Uterus (tissue), 4 donors: ENCODE results near the gene OTX2. TPM values are rescaled to one million over a fixed set of nuclear protein-coding genes. Genes with fewer than 3 reads are reported as not detected.

Experiments used
- DNase-seq, 2 donors: peaks; one replicate each; pipeline ENCODE4 v3.0.0-alpha.2; 2019 to 2020
- H3K27ac ChIP-seq, 2 donors: fragments of 200-600 bp; sonication (generic); 1 replicate in 1 of 2; 2 replicates in 1 of 2; pipeline ENCODE4 v1.5.1; 2016 to 2018
- H3K27me3 ChIP-seq, 2 donors: fragments of 200-600 bp; sonication (generic); one replicate each; pipeline ENCODE4 v1.5.1; 2018 to 2019; ENCODE audit warnings: control low read depth in 1 of 2
- H3K36me3 ChIP-seq, 2 donors: fragments of 200-600 bp; sonication (generic); one replicate each; pipeline ENCODE4 v1.5.1; 2019; ENCODE audit warnings: control low read depth in 1 of 2
- H3K4me1 ChIP-seq, 2 donors: fragments of 200-600 bp; sonication (generic); one replicate each; pipeline ENCODE4 v1.5.1; 2018 to 2019; ENCODE audit warnings: control low read depth in 1 of 2
- H3K4me3 ChIP-seq, 2 donors: fragments of 200-600 bp; sonication (generic); 1 replicate in 1 of 2; 2 replicates in 1 of 2; pipeline ENCODE4 v1.5.1; 2018 to 2019; ENCODE audit warnings: mild to moderate bottlenecking in 1 of 2
- H3K9me3 ChIP-seq, 2 donors: fragments of 200-600 bp; sonication (generic); one replicate each; pipeline ENCODE4 v1.5.1; 2019; ENCODE audit warnings: control low read depth in 1 of 2
- CTCF ChIP-seq, 4 experiments: fragments of 200-600 bp in 2 of 4; fragments of 450-650 bp in 2 of 4; sonication (generic) in 2 of 4; IDR thresholded peaks; one replicate each; pipeline ENCODE4 v1.5.1; 2016 to 2019; ENCODE audit warnings: antibody characterized with exemption in 4 of 4, mild to moderate bottlenecking in 2 of 4, moderate library complexity in 1 of 4
- POLR2A ChIP-seq, 2 donors: fragments of 450-650 bp; IDR thresholded peaks; one replicate each; pipeline ENCODE4 v1.6.1; 2016; ENCODE audit warnings: antibody characterized with exemption in 2 of 2, mild to moderate bottlenecking in 1 of 2, moderate library complexity in 1 of 2
- intact Hi-C: fragments of 100-400 bp; cut with DNase I; formaldehyde crosslinking; loops from one replicate; pipeline ENCODE4 v1.15.1; 2023; ENCODE audit warnings: low total_unique reads
- total RNA-seq, 4 donors: library from RNA; depleted of rRNA in 3 of 4; stranded (reverse); fragments of >200 nt in 3 of 4; gene quantifications; one replicate each; pipeline versions ENCODE4 v1.1.0 to v1.2.4, GENCODE V29; 2014 to 2023
- donor health status: DM: yes; HTN: yes; CAD: no.

The OTX2 gene
- not detected for total RNA-seq

GRCh38 chr14:56810147-56810719, at the start of gene OTX2:
Gene OTX2, minus strand, starts transcription at chr14:56810479. Its CDS starts 5,023 bp downstream, at chr14:56805456.
- DNase-seq, result no peak
- TF ChIP-seq CTCF (IDR thresholded peaks at IDR 0.05) (no peak), POLR2A (IDR thresholded peaks at IDR 0.05) (no peak)
- Histone ChIP-seq H3K27ac (no peak within 1 kb of the TSS), H3K27me3 (peaks cover 9 to 84% of the 10 kb centered on the region in 2 donors), H3K4me3 (no peak within 1 kb of the TSS), H3K36me3 (no peaks in the 10 kb centered on the region), H3K9me3 (no peaks in the 10 kb centered on the region), H3K4me1 (peaks cover 0 to 9% of the 10 kb centered on the region in 2 donors)
- intact Hi-C loops, result no loop called here

- no peak overlapping the region for H3K27ac ChIP-seq
- H3K36me3 ChIP-seq, result no peaks in the 10 kb centered on the region
- H3K9me3 ChIP-seq, result no peaks in the 10 kb centered on the region
- no peak overlapping the region for H3K4me3 ChIP-seq
- intact Hi-C loops, result no loop called here
- no peak for TF ChIP-seq POLR2A (IDR thresholded peaks at IDR 0.05)
- TF ChIP-seq CTCF (IDR thresholded peaks at IDR 0.05), result no peak
- DNase-seq, result no peak
- H3K27me3 ChIP-seq, result no peaks in the 10 kb centered on the region
- no peaks in the 10 kb centered on the region for H3K4me1 ChIP-seq
Measured at GRCh38 chr14:56858422-56858821, 48.1 kb upstream of the OTX2 start.

GRCh38 chr14:56857216-56857615, 46.9 kb upstream of the OTX2 start:
- Histone ChIP-seq H3K36me3 (no peaks in the 10 kb centered on the region), H3K27ac (no peak overlapping the region), H3K9me3 (no peaks in the 10 kb centered on the region), H3K27me3 (no peaks in the 10 kb centered on the region), H3K4me3 (no peak overlapping the region), H3K4me1 (no peaks in the 10 kb centered on the region)
- intact Hi-C loops, result no loop called here
- DNase-seq, result no peak
- TF ChIP-seq POLR2A (IDR thresholded peaks at IDR 0.05) (no peak), CTCF (IDR thresholded peaks at IDR 0.05) (no peak)

GRCh38 chr14:56855891-56856461, 45.7 kb upstream of the OTX2 start:
- Histone ChIP-seq H3K27me3 (no peaks in the 10 kb centered on the region), H3K4me3 (no peak overlapping the region), H3K27ac (no peak overlapping the region), H3K9me3 (no peaks in the 10 kb centered on the region), H3K36me3 (no peaks in the 10 kb centered on the region), H3K4me1 (no peaks in the 10 kb centered on the region)
- TF ChIP-seq CTCF (IDR thresholded peaks at IDR 0.05) (no peak), POLR2A (IDR thresholded peaks at IDR 0.05) (no peak)
- DNase-seq, result no peak
- intact Hi-C loops, result no loop called here

GRCh38 chr14:56854325-56854724, 44.0 kb upstream of the OTX2 start:
- no peaks in the 10 kb centered on the region for H3K27me3 ChIP-seq

More at GRCh38 chr14:56854325-56854724, 44.0 kb upstream of the OTX2 start:
- H3K4me3 ChIP-seq, result no peak overlapping the region
- intact Hi-C loops, result no loop called here
- H3K9me3 ChIP-seq, result no peaks in the 10 kb centered on the region
- H3K4me1 ChIP-seq, result no peaks in the 10 kb centered on the region
- no peak for DNase-seq
- H3K27ac ChIP-seq, result no peak overlapping the region
- H3K36me3 ChIP-seq, result no peaks in the 10 kb centered on the region
- TF ChIP-seq CTCF (IDR thresholded peaks at IDR 0.05) (no peak), POLR2A (IDR thresholded peaks at IDR 0.05) (no peak)
